NT2/D1 (cell line): ENCODE measurements around the gene TUBA8.
"Not testable (repeated sequence)": the region's sequence is repeated elsewhere in the genome, so short reads cannot be mapped to it uniquely, and the experiment has no call there.

Source experiments
- SUZ12 ChIP-seq: IDR thresholded peaks from 2 replicates; pipeline ENCODE4 v1.6.1; 2011; ENCODE audit not compliant: insufficient read length, insufficient read depth; ENCODE audit errors: extremely low read depth
- YY1 ChIP-seq: IDR thresholded peaks from 2 replicates; pipeline ENCODE4 v1.6.1; 2011; ENCODE audit not compliant: insufficient read length, insufficient read depth
- ZNF274 ChIP-seq: IDR thresholded peaks from 2 replicates; pipeline ENCODE4 v1.6.1; 2011; ENCODE audit warnings: mild to moderate bottlenecking, low read depth, low read length

DNA sequence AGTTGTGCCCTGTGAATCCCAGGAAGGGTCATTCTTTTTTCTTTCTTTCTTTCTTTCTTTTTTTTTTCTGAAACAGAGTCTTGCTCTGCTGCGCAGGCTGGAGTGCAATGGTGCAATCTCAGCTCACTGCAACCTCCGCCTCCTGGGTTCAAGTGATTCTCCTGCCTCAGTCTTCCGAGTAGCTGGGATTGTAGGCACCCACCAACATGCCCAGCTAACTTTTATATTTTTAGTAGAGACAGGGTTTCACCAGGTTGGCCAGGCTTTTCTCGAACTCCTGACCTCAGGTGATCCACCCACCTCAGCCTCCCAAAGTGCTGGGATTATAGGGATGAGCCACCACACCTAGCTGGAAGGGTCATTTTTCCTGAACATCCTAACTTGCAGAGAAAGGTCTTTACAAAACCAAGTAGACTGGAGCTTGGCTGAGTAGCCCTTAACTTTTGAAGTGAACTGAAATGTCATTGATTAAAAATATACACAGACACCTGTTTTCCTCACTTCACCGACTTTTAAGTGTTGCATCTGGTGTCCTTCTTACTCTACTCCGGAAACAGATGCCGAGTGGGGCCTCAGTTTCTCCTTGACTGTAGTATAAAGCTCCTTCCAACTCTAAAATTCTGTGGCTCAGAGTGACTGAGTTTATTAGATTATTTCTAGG, 39.2 kb upstream of the TUBA8 start:
- TF ChIP-seq YY1, ZNF274, SUZ12: not testable (repeated sequence)
